ENCODE measurements around the gene ZNF212. TPM values are rescaled to one million over a fixed set of nuclear protein-coding genes. Genes with fewer than 3 reads are reported as not detected.

The ZNF212 gene
- total RNA-seq, 1 experiment from 2014 or later = 8.7 TPM

Small RNA genes lying within 50 kb of the gene (small RNA-seq; reads per million reads assigned to genes)
- gene AC004890.1 = not detected

Other genes with a start within 250 kb of the ZNF212 start
- gene PDIA4, start 211.1 kb upstream of the ZNF212 start, total RNA-seq (2014; rRNA removed; shearing (Covaris generic)) = 159 and 183 TPM in 2 replicates
- 3.6 and 4.1 TPM in 2 replicates for gene ZNF786, start 148.9 kb upstream of the ZNF212 start, total RNA-seq (2014; rRNA removed; shearing (Covaris generic))
- 0.23 and 0.33 TPM in 2 replicates for gene ZNF425, start 113.3 kb upstream of the ZNF212 start, total RNA-seq (2014; rRNA removed; shearing (Covaris generic))
- 6.3 and 7.5 TPM in 2 replicates for gene ZNF398, start 92.2 kb upstream of the ZNF212 start, total RNA-seq (2014; rRNA removed; shearing (Covaris generic))
- 27.0 and 30.4 TPM in 2 replicates for gene ZNF282, start 44.1 kb upstream of the ZNF212 start, total RNA-seq (2014; rRNA removed; shearing (Covaris generic))
- 5.2 and 6.9 TPM in 2 replicates for gene ZNF783, start 22.5 kb downstream of the ZNF212 start, total RNA-seq (2014; rRNA removed; shearing (Covaris generic))
- 12.3 and 13.7 TPM in 2 replicates for gene ZNF777, start 221.4 kb downstream of the ZNF212 start, total RNA-seq (2014; rRNA removed; shearing (Covaris generic))

Measured in HT1080 (cell line).